ENCODE measurements around the gene ZNF512. TPM values are rescaled to one million over a fixed set of nuclear protein-coding genes. Genes with fewer than 3 reads are reported as not detected.

Gene ZNF512
- total RNA-seq, 3 donors from 2014 or later, result 28.8 to 42.7 (median 39.7) TPM

DNA sequence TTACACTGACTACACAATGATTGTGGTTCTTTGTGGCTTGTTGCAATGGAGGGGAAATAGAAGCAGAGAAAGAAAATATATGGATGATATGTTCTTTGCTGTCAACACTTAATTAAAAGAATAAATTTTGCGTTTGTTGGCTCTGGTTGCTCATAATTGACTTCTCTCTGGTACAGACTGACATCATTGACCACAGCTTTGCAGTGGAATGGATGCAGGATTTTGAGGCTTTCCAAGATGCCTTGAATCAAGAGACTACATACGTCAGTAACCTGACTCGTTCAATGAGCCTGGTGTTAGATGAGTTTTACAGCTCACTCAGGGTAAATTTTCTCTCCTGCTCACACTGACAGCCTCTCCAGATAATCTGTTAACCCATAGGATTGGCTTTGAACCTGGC, 55.9 kb downstream of the ZNF512 start:
- Histone ChIP-seq H3K4me3 (no peak overlapping the region), H3K27ac (no peak overlapping the region), H3K27me3 (no peaks in the 10 kb centered on the region), H3K9me3 (no peaks in the 10 kb centered on the region), H3K4me1 (no peaks in the 10 kb centered on the region), H3K36me3 (peaks cover 5% of the 10 kb centered on the region)
- DNase-seq (ENCODE audit: low spot score in 2 of 2), result no peak
- no peak for TF ChIP-seq POLR2A (IDR thresholded peaks at IDR 0.05)
- TF ChIP-seq, protein P1, sequence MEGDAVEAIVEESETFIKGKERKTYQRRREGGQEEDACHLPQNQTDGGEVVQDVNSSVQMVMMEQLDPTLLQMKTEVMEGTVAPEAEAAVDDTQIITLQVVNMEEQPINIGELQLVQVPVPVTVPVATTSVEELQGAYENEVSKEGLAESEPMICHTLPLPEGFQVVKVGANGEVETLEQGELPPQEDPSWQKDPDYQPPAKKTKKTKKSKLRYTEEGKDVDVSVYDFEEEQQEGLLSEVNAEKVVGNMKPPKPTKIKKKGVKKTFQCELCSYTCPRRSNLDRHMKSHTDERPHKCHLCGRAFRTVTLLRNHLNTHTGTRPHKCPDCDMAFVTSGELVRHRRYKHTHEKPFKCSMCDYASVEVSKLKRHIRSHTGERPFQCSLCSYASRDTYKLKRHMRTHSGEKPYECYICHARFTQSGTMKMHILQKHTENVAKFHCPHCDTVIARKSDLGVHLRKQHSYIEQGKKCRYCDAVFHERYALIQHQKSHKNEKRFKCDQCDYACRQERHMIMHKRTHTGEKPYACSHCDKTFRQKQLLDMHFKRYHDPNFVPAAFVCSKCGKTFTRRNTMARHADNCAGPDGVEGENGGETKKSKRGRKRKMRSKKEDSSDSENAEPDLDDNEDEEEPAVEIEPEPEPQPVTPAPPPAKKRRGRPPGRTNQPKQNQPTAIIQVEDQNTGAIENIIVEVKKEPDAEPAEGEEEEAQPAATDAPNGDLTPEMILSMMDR (IDR thresholded peaks at IDR 0.05), result no peak
- no peak for TF ChIP-seq POLR2AphosphoS5 (IDR thresholded peaks at IDR 0.05)
- intact Hi-C loops (cut with DNase I; ENCODE audit: low total_unique reads), result no loop called here

DNA sequence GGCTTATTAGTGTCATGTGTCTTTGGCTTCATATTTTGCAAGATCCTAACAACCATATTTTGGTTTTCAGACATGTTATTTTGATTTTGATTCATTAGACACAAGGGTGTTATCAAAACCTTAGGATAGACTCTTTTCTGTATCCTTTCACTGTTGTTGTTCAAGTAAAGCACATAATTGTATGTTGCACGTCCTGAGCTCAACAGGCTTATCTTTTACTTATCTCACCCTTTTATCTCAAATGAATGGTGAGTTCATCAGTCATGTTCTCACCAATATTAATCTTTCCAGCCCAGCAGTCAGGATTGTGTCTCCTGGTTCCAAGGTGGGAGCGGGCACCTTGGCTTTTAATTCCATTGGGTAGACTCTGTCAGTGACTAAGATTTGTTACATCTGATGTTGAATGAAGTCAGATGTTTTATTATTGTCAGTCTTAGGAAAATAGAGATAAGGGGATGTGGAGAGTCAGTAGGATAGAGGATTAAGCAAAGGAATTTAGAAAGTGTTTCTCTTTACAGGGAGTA, 57.9 kb downstream of the ZNF512 start:
- DNase-seq (ENCODE audit: low spot score in 2 of 2), result no peak
- TF ChIP-seq POLR2A (IDR thresholded peaks at IDR 0.05) (no peak), POLR2AphosphoS5 (IDR thresholded peaks at IDR 0.05) (no peak)
- Histone ChIP-seq H3K27me3 (no peaks in the 10 kb centered on the region), H3K27ac (no peak overlapping the region), H3K4me3 (no peak overlapping the region), H3K36me3 (no peaks in the 10 kb centered on the region), H3K4me1 (no peaks in the 10 kb centered on the region), H3K9me3 (no peaks in the 10 kb centered on the region)
- intact Hi-C loops (cut with DNase I; ENCODE audit: low total_unique reads), result no loop called here

DNA sequence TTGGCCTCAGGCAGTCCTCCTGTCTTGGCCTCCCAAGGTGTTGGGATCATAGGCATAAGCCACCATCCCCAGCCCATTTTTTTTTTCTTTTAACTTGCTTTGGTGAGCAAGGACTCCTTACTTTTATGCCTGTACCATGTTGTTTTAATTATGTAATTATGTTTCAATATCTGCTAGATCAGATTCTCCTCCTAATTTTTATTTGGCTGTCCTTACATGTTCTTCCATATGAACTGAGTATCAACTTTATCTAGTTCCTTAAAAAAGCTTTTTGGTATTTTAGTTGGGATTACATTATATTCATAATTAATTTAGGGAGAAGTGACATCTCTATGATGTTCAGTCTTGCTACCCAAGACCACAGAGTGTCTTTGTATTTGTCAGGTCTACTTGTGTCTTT, 62.4 kb downstream of the ZNF512 start:
- DNase-seq (ENCODE audit: low spot score in 2 of 2), result no peak
- Histone ChIP-seq H3K36me3 (no peaks in the 10 kb centered on the region), H3K27ac (no peak overlapping the region), H3K27me3 (no peaks in the 10 kb centered on the region), H3K4me1 (no peaks in the 10 kb centered on the region), H3K9me3 (no peaks in the 10 kb centered on the region), H3K4me3 (no peak overlapping the region)
- intact Hi-C loops (cut with DNase I; ENCODE audit: low total_unique reads), result no loop called here
- TF ChIP-seq POLR2AphosphoS5 (IDR thresholded peaks at IDR 0.05) (no peak), POLR2A (IDR thresholded peaks at IDR 0.05) (no peak)
- TF ChIP-seq, protein P1 (IDR thresholded peaks at IDR 0.05), result no peak

DNA sequence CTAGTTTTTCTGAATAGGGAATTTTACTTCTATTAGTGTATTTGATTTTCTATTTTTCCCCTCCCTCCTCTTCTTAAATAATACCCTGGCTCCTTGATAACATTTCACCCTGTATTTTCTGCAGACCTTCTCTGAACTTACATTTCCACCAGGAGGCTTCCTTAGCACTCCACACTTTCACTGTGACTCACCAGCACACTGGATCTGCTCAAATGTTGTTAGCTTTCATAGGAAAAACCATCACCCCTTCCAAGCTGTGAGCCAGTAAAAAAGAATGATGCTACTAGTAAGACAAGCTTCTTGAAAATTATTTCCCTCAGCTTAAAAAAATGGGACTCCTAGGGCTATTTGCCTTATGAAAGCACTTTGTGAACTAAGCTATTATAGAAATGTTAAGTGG, 64.4 kb downstream of the ZNF512 start:
- H3K4me1 ChIP-seq, result no peaks in the 10 kb centered on the region
- TF ChIP-seq POLR2AphosphoS5 (IDR thresholded peaks at IDR 0.05), result no peak
- TF ChIP-seq, protein P1 (IDR thresholded peaks at IDR 0.05), result no peak
- TF ChIP-seq POLR2A (IDR thresholded peaks at IDR 0.05), result no peak
- no peak overlapping the region for H3K27ac ChIP-seq
- intact Hi-C loops (cut with DNase I; ENCODE audit: low total_unique reads), result no loop called here
- H3K27me3 ChIP-seq, result no peaks in the 10 kb centered on the region
- DNase-seq (ENCODE audit: low spot score in 2 of 2), result no peak
- no peaks in the 10 kb centered on the region for H3K9me3 ChIP-seq
- no peaks in the 10 kb centered on the region for H3K36me3 ChIP-seq
- no peak overlapping the region for H3K4me3 ChIP-seq

DNA sequence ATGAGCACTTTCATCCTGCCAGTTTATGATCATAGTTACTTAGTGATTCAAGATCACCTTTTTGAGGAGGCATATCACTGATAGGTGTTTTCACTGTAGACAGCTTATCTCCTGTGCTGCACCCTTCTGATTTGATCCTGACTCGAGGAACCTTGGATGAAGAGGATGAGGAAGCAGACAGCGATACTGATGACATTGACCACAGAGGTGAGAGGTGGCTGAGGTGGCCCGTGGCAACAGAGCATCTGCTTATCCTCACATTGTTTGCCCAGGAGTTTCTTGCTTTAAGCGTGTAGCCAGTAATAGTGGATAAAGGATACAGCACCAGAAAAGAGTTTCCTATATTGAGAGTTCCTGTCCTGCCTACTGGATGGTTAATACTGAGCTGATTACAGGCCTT, 64.9 kb downstream of the ZNF512 start:
- Histone ChIP-seq H3K4me1 (no peaks in the 10 kb centered on the region), H3K27ac (no peak overlapping the region), H3K4me3 (no peak overlapping the region), H3K27me3 (no peaks in the 10 kb centered on the region), H3K9me3 (no peaks in the 10 kb centered on the region), H3K36me3 (no peaks in the 10 kb centered on the region)
- no peak for DNase-seq (ENCODE audit: low spot score in 2 of 2)
- TF ChIP-seq POLR2A (IDR thresholded peaks at IDR 0.05) (no peak), POLR2AphosphoS5 (IDR thresholded peaks at IDR 0.05) (no peak)
- TF ChIP-seq, protein P1 (IDR thresholded peaks at IDR 0.05), result no peak
- intact Hi-C loops (cut with DNase I; ENCODE audit: low total_unique reads), result no loop called here

DNA sequence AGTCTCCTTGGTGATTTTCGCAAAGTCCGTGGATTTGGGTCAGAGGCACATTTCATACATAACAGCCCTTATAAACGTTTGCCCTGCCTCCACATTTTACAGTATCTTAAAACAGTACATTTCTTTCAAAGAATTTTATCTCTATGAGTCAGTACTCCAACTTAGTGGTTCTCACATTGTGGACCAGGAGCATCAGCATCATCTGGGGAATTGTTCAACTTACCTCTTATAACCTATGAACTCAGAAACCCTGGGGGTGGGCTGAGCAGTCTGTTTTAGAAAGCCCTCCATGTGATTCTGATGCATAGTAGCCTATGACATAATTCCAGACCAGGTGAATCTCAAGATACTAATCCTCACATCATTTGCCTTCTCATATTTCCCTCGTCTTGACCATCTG, 68.2 kb downstream of the ZNF512 start:
- H3K9me3 ChIP-seq, result no peaks in the 10 kb centered on the region
- H3K4me1 ChIP-seq, result no peaks in the 10 kb centered on the region
- no peaks in the 10 kb centered on the region for H3K36me3 ChIP-seq
- no peak overlapping the region for H3K27ac ChIP-seq
- no peak overlapping the region for H3K4me3 ChIP-seq
- DNase-seq (ENCODE audit: low spot score in 2 of 2), result no peak
- intact Hi-C loops (cut with DNase I; ENCODE audit: low total_unique reads), result no loop called here
- TF ChIP-seq, protein P1 (IDR thresholded peaks at IDR 0.05), result no peak
- no peak for TF ChIP-seq POLR2AphosphoS5 (IDR thresholded peaks at IDR 0.05)
- TF ChIP-seq POLR2A (IDR thresholded peaks at IDR 0.05), result no peak
- no peaks in the 10 kb centered on the region for H3K27me3 ChIP-seq
